Inflammatory macrophage treated with lipopolysaccharide for 4 hours (primary cell): ENCODE measurements around the gene RPS10.
"Not testable (repeated sequence)": the region's sequence is repeated elsewhere in the genome, so short reads cannot be mapped to it uniquely, and the experiment has no call there.

Experiments
- DNase-seq: peaks from one replicate; pipeline ENCODE4 v3.0.0-alpha.2; 2020

Gene RPS10

DNA sequence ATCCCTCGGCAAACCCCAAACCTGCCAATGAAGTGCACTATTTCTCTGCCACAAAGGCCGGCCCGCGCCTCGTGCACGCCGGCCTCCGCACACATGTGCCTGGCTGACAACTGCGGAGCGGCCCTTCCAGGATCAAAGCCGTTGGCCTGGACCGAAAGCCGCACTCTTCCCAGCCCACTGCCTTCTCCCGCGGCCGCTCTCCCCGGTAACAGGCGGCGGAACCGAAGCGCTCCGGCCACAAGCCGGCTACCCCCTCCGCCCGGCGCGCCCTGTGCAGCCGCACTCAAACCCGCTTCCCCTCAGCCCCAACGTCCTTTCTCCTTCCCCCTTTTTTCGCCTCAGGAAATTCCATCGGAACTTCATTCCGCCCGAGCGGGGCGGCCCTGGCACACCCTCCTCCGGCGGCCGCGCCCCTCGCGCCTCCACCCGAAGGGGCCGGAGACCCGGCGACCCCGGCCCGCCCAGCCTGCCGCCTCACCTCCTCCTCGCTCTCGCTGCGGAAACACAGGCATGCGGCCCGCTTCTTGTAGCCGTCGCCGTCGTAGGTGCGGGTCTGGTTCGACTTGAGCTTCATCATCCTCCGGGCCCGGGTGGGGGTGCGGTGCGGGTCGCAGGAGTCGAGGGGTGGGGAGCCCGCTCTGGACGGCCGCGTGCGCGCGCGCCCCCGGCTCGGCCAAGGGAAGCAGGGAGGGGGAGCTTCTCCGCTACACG lies 33.9 kb downstream of the RPS10 start:
- DNase-seq: peak; percentile 68

DNA sequence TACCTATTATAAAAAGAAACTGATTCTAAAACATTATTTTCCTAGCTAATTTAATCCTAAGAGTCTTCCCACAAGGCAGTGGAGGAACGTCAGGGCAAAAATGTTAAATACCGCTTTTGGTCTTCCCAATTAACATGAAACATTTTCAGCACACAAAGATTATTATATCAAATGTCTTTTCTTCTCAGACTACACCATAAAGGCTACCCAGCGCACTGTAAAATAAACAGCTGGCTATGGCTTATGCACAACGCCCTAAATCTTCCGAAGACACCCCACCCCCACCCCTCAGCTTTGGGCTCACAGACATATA lies 34.4 kb downstream of the RPS10 start:
- no peak for DNase-seq

DNA sequence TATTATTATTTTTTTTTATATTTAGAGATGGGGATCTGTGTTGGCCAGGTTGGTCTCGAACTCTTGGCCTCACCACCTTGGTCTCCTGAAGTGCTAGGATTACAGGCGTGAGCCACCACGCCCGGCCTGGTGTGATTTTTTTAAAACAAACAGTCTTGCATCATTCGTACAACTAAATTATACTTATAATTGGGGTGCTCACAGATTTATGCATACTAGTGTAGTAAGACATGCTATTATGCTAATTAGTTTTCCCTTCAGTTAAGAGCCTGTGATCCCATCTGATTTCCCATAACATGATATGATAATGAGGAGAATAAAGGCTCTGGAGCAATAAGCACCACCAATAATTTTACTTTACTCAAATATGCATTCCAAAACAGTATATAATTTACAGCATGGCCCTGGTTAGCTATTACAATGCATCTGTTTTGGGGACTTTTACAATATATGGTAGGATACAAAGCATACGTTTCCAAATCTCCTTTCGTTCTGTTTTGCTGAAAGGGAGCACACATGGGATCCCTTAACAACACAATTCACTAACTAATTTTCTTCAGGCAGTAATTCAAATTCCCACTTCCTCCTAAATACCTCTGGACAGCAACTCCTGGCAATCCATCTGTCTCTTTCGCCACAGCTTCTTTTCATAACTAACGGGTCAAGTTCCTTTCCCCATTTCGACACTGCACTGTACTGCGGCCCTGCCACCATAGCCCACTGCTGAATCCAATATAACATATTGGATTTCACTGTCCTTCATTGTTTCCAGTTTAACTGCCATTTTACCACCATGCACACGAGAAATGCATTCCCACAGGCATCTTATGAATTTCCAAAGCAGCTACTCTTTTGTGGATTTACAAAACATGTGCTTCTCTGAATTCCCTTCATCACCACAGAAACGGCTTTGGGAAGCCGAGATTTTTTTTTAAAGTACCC lies 35.1 kb downstream of the RPS10 start:
- peak; percentile 86 for DNase-seq

DNA sequence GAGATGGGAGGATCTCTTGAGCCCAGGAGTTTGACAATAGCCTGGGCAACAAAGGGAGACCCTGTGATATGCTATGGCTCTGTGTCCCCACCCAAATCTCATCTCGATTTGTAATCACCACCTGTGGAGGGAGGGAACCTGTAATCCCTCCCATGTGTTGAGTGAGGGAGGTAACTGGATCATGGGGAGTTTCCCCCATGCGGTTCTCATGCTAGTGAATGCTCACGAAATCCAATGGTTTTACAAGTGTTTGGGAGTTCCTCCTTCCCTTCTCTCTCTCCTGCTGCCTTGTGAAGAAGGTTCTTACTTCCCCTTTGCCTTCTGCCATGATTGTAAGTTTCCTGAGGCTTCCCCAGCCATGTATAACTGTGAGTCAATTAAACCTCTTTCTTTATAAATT lies 36.8 kb downstream of the RPS10 start:
- DNase-seq: peak; percentile 45

DNA sequence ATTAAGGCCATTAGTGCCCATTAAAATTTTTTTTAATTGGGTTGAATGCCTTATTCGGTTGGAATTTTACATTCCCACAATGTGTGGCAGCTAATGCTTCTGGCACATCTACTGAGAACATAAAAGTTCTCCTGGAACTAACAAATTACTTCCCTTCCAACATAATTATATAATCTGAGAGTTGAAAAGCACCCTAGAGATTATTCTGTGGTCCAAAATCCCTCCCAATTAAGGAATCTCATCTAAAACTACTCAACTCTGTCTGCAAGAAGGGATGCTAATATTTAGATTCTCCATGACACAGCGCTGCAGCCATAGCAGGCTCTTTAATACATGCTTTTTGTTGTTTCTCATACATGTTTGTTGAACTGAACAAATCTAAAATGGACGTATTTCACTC lies 37.4 kb downstream of the RPS10 start:
- DNase-seq: no peak

DNA sequence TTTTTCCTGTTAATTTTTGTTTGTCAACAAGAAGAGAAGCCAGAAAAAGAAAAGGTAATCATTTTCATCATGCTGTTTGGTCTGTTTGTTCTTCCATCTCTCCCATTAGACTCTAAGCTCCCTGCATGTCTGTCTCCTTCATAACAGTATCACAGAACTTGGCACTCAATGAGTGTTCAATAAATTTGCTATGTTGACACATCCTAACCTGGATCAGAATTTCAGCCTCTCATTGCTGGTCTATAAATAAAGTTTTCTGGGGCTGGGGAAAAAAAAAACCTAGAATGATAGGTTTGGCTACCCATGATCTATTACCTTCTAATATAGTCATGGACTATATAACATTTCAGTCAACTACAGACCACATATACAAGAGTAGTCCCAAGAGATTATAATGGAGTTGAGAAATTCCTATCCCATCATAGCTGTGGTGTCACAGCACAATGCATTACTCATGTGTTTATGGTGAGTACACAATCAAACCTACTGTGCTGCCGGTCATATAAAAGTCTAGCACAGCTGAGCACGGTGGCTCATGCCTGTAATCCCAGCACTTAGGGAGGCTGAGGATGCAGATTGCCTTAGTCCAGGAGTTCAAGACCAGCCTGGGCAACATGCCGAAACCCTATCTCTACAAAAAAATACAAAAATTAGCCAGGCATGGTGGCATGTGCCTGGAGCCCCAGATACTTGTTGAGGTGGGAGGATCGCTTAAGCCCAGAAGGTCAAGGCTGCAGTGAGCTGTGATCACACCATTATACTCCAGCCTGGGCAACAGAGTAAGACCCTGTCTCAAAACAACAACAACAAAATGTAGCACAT lies 39.3 kb downstream of the RPS10 start:
- peak; percentile 71 for DNase-seq

DNA sequence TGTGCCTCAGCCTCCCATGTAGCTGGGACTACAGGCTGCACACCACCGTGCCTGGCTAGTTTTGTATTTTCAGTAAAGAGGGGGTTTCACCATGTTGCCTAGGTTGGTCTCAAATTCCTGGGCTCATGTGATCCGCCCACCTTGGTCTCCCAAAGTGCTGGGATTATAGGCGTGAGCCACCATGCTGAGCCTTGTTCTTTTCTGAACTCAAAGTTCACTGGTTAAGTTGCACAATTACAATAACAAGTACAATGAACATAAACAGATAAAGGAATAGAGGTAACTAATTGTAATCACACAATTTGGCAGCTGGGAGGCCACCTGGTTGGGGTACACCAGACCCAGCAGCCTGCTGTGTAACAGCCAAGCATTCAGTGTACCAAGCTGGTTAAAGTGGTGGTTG lies 40.1 kb downstream of the RPS10 start:
- no peak for DNase-seq

DNA sequence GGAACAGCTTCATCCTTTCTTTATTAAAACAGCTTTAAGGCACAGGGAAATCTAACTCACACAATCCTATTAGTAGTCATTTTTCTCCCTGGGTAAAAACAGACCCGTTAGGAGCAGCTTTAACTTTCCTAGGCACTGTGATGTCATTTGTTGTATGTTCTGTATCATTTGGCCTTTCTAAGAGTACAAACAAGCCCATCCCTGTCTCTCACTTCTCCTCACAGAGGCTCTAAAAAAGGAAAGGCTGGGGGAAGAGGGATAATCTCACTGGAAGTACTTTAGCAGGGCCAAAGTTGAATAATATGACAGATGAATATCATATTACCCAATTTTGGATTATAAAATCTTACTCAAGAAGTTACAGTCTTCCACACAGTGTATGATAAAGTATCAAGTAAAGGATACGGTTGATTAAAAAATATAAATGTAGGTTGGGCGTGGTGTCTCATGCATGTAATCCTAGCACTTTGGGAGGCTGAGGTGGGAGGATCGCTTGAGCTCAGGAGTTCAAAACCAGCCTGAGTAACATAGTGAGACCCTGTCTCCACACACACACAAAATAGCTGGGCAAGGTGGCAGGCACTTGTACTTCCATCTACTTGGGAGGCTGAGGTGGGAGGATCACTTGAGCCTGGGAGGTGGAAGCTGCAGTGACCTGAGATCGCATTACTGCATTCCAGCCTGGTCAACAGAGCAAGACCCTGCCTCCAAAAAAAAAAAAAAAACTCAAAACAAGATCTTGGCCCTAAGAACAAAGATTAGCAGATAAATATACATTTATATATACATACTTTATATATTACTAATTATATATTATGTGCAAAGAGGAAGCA lies 41.3 kb downstream of the RPS10 start:
- DNase-seq: peak; percentile 59

DNA sequence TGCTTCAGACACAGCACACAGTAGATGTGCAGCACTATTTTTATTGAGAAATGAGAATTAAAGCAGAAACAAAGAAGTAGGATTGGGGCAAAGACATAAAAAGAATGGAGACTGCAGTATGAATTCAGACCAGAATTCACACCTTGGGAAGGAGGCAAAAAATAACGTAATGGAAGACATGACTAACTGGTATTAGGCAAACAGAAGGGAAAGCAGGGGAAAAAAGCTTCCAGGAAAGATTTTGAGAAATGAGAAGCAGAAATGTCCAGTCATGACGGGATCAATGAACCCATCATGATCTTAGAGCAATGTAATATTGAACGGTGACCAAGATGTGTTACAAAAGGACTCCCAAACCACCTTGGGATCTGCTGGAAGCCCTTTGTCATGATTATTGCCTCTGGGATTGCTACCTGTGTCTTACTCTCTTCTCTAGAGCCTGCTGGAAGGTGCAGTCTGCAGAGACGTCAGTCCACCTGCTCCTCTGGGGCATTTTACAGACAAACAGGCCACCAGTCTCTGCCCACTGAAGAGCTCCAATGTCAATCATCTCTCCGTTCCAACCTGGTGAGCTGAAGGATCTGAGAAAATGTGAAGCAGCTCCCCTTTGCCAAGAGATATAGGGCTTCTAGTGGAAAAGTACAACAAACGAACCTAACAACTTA lies 42.1 kb downstream of the RPS10 start:
- peak; percentile 74 for DNase-seq

DNA sequence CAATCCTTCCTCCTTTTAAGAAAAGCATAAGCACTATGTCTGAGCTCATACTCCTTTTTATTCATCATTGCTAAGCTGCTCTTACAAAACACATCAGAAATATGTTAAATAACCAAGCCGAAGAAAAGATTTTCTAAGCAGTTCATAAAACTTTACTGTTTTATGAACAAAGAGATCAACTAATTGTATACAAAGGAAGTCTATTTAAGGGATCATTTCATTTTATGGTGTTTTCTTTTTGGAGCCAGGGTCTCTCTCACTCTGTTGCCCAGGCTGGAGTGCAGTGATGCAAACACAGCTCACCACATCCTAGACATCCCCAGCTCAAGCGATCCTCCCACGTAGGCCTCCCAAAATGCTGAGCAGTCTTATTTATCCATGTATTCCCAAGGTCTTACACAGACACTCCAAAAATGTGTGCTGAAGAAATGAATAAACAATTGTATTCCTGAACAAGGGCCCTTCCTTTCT lies 42.7 kb downstream of the RPS10 start:
- peak; percentile 59 for DNase-seq

DNA sequence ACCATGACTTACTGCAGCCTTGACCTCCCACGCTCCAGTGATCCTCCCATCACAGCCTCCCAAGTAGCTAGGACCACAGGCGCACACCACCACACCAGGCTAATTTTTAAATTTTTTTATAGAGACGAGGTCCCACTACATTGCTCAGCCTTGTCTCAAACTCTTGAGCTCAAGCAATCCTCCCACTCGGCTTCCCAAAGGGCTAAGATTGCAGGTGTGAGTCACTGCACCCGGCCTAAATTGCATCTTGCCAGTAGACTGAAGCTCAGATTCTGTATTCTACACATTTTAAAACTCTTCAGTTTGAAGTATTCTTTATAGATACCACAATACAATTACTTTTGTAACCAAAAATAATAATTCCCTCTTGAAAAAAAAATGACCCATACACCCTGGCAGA lies 44.8 kb downstream of the RPS10 start:
- peak; percentile 36 for DNase-seq

DNA sequence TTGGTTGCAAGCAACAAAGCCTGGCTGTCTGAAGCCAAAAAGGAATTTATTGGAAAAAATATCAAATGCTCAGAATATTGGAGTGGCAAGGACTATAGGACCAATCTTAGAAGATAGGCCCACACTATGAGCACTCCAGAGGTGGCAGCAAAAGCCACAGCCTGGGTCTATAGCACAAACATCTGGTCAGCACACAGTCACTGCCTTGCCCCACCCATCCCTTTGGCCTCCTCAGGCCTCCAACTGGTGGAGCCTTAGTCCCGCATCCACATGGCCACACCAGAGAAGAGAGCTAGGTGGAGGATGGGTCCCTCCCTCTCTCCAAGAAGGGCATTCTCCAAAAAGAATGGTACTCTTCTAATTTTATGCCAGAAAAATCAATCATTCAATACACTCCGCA lies 47.4 kb downstream of the RPS10 start:
- DNase-seq: no peak

DNA sequence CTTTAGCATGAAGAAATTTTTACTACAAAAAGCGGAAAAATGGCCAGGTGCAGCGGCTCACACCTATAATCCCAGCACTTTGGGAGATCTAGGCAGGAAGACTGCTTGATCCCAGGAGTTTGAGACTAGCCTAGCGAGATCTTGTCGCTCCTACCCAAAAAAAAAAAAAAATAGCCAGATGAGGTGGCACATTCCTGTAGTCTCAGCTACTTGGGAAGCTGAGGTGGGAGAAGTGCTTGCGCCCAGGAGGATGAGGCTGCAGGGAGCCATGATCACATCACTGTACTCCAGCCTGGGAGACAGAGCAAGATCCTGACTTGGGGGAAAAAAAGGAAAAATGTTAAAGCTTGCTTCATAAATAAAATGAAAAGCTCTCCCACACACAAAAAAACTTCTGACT lies 47.9 kb downstream of the RPS10 start:
- DNase-seq: peak; percentile 15

DNA sequence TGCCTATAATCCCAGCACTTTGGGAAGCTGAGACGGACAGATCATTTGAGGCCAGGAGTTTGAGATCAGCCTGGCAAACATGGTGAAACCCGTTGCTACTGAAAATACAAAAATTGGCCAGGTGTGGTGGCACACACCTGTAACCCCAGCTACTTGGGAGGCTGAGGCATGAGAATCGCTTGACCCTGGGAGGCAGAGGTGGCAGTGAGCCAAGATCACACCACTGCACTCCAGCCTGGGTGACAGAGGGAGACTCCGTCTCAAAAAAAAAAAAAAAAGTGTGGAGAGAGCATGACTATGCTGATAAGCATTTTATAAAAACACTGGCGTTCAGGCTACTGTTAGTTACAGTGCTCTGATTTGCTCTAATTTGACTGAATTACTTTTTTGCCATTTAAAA lies 48.3 kb downstream of the RPS10 start:
- not testable (repeated sequence) for DNase-seq

DNA sequence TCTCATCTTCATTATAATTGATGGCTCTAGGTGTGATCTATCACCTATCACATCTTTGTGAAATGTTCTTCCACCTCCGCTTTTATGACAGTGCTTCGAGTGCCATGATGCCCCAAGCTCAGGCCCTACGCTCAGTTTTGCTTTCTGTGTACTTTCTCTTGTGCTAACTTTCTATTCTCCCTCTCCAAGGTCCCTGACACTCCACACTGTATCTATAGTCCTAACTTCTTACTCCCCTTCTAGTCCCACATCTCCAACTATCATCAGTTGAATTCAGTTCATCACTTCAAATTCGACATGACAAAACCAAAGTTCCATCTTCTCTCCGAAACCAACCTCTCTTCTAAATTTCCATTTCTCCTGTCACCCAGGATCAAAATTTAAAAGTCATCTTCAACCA lies 50.0 kb downstream of the RPS10 start:
- DNase-seq: no peak

DNA sequence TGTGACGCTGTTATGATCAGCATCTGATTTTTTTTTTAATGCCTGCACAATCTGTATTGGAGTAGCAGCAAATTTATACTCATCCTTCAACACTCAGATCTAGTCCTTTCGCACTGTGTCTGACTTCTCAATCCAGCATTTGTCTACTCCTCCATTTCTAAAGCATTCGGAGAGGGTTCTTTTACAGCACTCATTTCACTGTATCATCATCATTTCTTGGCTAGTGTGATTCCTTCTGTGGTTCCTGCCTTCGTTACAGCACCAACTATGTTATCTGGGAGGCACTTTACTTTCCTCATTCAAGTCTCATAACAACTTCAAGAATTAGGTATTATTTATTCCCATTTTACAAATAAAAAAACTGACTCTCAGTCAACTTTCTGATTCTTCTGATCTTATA lies 51.4 kb downstream of the RPS10 start:
- DNase-seq: peak; percentile 7

DNA sequence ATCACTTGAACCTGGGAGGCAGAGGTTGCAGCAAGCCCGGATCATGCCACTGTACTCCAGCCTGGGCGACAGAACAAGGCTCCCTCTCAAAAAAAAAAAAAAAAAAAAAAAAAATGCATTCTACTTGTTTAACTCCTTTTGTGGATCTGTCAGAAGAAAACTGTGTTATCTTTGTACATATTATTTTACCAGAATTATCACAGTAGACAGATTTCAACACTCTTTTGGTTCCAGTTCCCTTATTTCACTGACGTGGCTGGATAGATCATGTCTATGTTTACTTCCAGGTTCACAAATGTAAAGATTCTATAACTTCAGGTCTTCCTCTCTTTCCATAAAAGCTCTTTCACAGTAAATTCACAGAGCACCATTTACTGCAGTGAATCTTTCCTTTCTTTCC lies 51.8 kb downstream of the RPS10 start:
- peak; percentile 89 for DNase-seq

DNA sequence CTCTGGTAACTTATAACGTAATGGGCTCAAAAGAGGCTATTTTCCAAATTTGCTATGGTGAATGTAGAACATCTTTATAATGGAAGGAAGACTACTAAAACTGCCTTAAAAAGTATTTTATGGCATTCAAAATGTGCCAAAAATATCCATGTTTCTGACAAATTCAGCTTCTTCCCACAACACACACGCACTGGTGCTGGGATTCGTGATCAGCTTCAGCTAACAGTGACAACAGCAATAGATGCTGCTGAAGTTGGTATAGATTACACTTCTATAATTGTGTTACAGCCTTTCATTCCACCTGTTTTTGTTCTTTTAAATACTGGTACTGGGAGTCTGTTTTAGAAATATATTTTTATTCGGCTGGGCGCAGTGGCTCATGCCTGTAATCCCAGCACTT lies 52.4 kb downstream of the RPS10 start:
- DNase-seq: no peak

DNA sequence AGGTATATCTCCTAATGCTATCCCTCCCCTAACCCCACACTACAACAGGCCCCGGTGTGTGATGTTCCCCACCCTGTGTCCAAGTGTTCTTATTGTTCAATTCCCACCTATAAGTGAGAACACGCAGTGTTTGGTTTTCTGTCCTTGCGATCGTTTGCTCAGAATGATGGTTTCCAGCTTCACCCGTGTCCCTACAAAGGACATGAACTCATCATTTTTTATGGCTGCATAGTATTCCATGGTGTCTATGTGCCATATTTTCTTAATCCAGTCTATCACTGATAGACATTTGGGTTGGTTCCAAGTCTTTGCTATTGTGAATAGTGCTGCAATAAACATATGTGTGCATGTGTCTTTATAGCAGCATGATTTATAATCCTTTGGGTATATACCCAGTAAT lies 54.0 kb downstream of the RPS10 start:
- not testable (repeated sequence) for DNase-seq

DNA sequence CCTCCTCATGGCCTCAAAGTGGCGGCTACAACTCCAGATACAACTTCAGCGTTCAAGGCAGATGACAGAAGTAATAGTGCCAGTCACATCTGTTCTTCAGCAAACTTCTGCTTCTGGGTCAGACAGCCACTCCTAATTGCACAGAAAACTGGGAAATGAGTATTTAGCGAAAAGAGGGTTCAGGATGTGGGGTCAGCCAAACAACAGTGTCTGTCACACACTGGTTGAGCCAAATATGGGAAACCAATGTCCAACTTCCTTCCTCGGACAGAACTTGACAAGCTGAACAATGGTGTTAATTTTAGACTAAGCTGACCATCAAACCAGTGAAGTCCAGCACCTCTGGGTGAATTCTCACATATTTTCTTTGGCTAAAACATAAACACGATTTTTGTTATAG lies 55.5 kb downstream of the RPS10 start:
- DNase-seq: peak; percentile 76

DNA sequence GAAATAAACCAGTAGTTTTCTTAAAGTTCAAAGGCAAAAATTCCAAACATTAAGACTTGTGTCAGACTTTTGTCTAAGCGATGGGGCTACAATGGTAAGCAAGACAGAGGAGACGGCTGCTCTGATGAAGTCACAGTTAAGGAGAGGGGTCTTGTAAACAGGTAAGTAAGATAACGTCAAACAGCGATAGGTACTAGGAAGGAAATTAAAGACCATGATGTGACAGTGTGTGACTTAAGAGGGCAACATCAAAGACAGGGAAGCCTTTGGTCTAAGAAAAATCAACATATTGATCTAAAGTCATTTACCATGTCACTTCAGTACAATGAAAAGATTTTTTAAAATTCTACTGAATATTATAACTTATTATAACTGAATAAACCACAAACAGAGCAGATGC lies 56.5 kb downstream of the RPS10 start:
- DNase-seq: no peak
